Neural cell (in vitro differentiated cells): ENCODE data around the gene STUB1. TPM values are rescaled to one million over a fixed set of nuclear protein-coding genes. Genes with fewer than 3 reads are reported as not detected.

Experiments used
- H2AFZ ChIP-seq: fragments of 200-600, 300-800 bp; sonication (generic), shearing (Covaris generic); 2 replicates; pipeline ENCODE4 v1.6.0; 2014; ENCODE audit warnings: low read depth, mild to moderate bottlenecking, antibody characterized with exemption, low read length, moderate library complexity
- H3F3A ChIP-seq: fragments of 200-600 bp; shearing (Covaris generic); 2 replicates; pipeline ENCODE4 v1.6.1; 2016; ENCODE audit warnings: mild to moderate bottlenecking, moderate library complexity, mixed read lengths, antibody characterized with exemption, low read length; ENCODE audit not compliant: insufficient read depth, poor library complexity, severe bottlenecking
- H3K27ac ChIP-seq: fragments of 200-600, 300-800 bp; sonication (generic), shearing (Covaris generic); 2 replicates; pipeline ENCODE4 v1.5.1; 2014; ENCODE audit warnings: mild to moderate bottlenecking, low read length, moderate library complexity
- H3K27me3 ChIP-seq: fragments of 300-800, 200-600 bp; sonication (generic), shearing (Covaris generic); 2 replicates; pipeline ENCODE4 v1.6.0; 2014; ENCODE audit warnings: mild to moderate bottlenecking, low read depth, low read length, moderate library complexity; ENCODE audit not compliant: insufficient read depth
- H3K36me3 ChIP-seq: fragments of 300-800, 200-600 bp; sonication (generic), shearing (Covaris generic); 2 replicates; pipeline ENCODE4 v1.5.1; 2014; ENCODE audit warnings: mild to moderate bottlenecking, antibody characterized with exemption, low read length, moderate library complexity; ENCODE audit not compliant: insufficient read depth
- H3K4me2 ChIP-seq: fragments of 300-800, 200-600 bp; sonication (generic), shearing (Covaris generic); 2 replicates; pipeline ENCODE4 v1.6.0; 2014; ENCODE audit warnings: mild to moderate bottlenecking, low read length
- H3K4me3 ChIP-seq: fragments of 300-800, 200-600 bp; sonication (generic), shearing (Covaris generic); 2 replicates; pipeline ENCODE4 v1.5.1; 2014; ENCODE audit warnings: mild to moderate bottlenecking, low read length, moderate library complexity
- H3K79me2 ChIP-seq: fragments of 200-600 bp; shearing (Covaris generic); replicated peaks from 2 replicates; pipeline ENCODE4 v1.6.0; 2014; ENCODE audit warnings: mild to moderate bottlenecking, low read length, moderate library complexity; ENCODE audit not compliant: insufficient read depth
- H3K9ac ChIP-seq: fragments of 300-800, 200-600 bp; sonication (generic), shearing (Covaris generic); 2 replicates; pipeline ENCODE4 v1.6.1; 2016; ENCODE audit warnings: mild to moderate bottlenecking, low read length, mixed read lengths
- H3K9me2 ChIP-seq: fragments of 200-600 bp; shearing (Covaris generic); 2 replicates; pipeline ENCODE4 v1.6.1; 2016; ENCODE audit warnings: mild to moderate bottlenecking, low read length, mixed read lengths; ENCODE audit not compliant: insufficient read depth
- H3K9me3 ChIP-seq: fragments of 200-600, 300-800 bp; sonication (generic), shearing (Covaris generic); 2 replicates; pipeline ENCODE4 v1.6.1; 2016; ENCODE audit warnings: mild to moderate bottlenecking, mixed run types, low read length, moderate library complexity, mixed read lengths
- H4K20me1 ChIP-seq: fragments of 200-600 bp; shearing (Covaris generic); 2 replicates; pipeline ENCODE4 v1.6.1; 2016; ENCODE audit warnings: mild to moderate bottlenecking, mixed run types; ENCODE audit not compliant: insufficient read depth
- CTCF ChIP-seq: fragments of 450-650 bp; IDR thresholded peaks from 2 replicates; pipeline ENCODE4 v1.5.1; 2014; ENCODE audit warnings: antibody characterized with exemption, mild to moderate bottlenecking, moderate library complexity; ENCODE audit not compliant: poor library complexity, severe bottlenecking
- EP300 ChIP-seq: fragments of 450-650 bp; conservative IDR thresholded peaks from 2 replicates; pipeline ENCODE4 v1.6.1; 2014; ENCODE audit warnings: antibody characterized with exemption, mild to moderate bottlenecking, moderate library complexity; ENCODE audit not compliant: poor library complexity, severe bottlenecking
- EZH2 ChIP-seq: fragments of 200-600, 300-800 bp; shearing (Covaris generic), sonication (generic); IDR thresholded peaks from 2 replicates; pipeline ENCODE4 v1.6.1; 2014; ENCODE audit warnings: antibody characterized with exemption, low read length, borderline replicate concordance, mild to moderate bottlenecking; ENCODE audit not compliant: insufficient read depth, poor library complexity, severe bottlenecking
- MXI1 ChIP-seq: fragments of 450-650 bp; conservative IDR thresholded peaks from 2 replicates; pipeline ENCODE4 v1.6.1; 2014; ENCODE audit warnings: antibody characterized with exemption, mild to moderate bottlenecking; ENCODE audit not compliant: poor library complexity, severe bottlenecking
- POLR2AphosphoS5 ChIP-seq: IDR thresholded peaks from 2 replicates; pipeline ENCODE4 v1.6.1; 2012
- RAD21 ChIP-seq: fragments of 450-650 bp; conservative IDR thresholded peaks from 2 replicates; pipeline ENCODE4 v1.6.1; 2014; ENCODE audit warnings: antibody characterized with exemption, mild to moderate bottlenecking, moderate library complexity
- REST ChIP-seq: IDR thresholded peaks from 2 replicates; pipeline ENCODE4 v1.6.1; 2012; ENCODE audit warnings: borderline replicate concordance
- SMC3 ChIP-seq: fragments of 450-650 bp; conservative IDR thresholded peaks from 2 replicates; pipeline ENCODE4 v1.6.1; 2014; ENCODE audit warnings: antibody characterized with exemption, mild to moderate bottlenecking, moderate library complexity; ENCODE audit not compliant: poor library complexity
- TAF1 ChIP-seq: IDR thresholded peaks from 2 replicates; pipeline ENCODE4 v1.6.1; 2012; ENCODE audit warnings: low read depth
- polyA plus RNA-seq: library from polyadenylated mRNA; depleted of rRNA; stranded (reverse); fragments of >200 nt; gene quantifications from 2 replicates; pipeline ENCODE4 v1.2.3, GENCODE V29; 2014

The STUB1 gene
- polyA plus RNA-seq, 1 donor from 2014 or later = 120 TPM

- H3K79me2 ChIP-seq = peaks cover 6% of the 10 kb centered on the region
- H3K9me3 ChIP-seq = no peaks in the 10 kb centered on the region
- peaks cover 3% of the 10 kb centered on the region for H4K20me1 ChIP-seq
- no peaks in the 10 kb centered on the region for H3K36me3 ChIP-seq
- H3K27me3 ChIP-seq = peaks cover 21% of the 10 kb centered on the region
- no peak overlapping the region for H3K4me3 ChIP-seq
- H3K9ac ChIP-seq = no peak overlapping the region
- H2AFZ ChIP-seq = no peak overlapping the region
- no peaks in the 10 kb centered on the region for H3F3A ChIP-seq
- H3K4me2 ChIP-seq = no peak overlapping the region
- TF ChIP-seq CTCF = no peak
- TF ChIP-seq SMC3 = no peak
- no peak for TF ChIP-seq RAD21
- no peak for TF ChIP-seq REST
- TF ChIP-seq MXI1 = no peak
- no peak for TF ChIP-seq TAF1
- no peak for TF ChIP-seq POLR2AphosphoS5
- no peak for TF ChIP-seq EZH2
- no peak for TF ChIP-seq EP300
- H3K9me2 ChIP-seq = no peaks in the 10 kb centered on the region
- H3K27ac ChIP-seq = no peak overlapping the region
Measured at GRCh38 chr16:692356-693108, 12.3 kb downstream of the STUB1 start.

GRCh38 chr16:693364-693763, 13.2 kb downstream of the STUB1 start:
- Histone ChIP-seq H3K4me3 (no peak overlapping the region), H3K4me2 (no peak overlapping the region), H2AFZ (no peak overlapping the region), H3K9me2 (no peaks in the 10 kb centered on the region), H3K27ac (no peak overlapping the region), H4K20me1 (peaks cover 3% of the 10 kb centered on the region), H3K27me3 (peaks cover 21% of the 10 kb centered on the region), H3K79me2 (peaks cover 6% of the 10 kb centered on the region), H3F3A (no peaks in the 10 kb centered on the region), H3K9me3 (no peaks in the 10 kb centered on the region), H3K9ac (no peak overlapping the region), H3K36me3 (no peaks in the 10 kb centered on the region)
- TF ChIP-seq POLR2AphosphoS5 (peak; percentile 11), CTCF (no peak)
